ENCODE measurements around the gene CATSPER4. TPM values are rescaled to one million over a fixed set of nuclear protein-coding genes. Genes with fewer than 3 reads are reported as not detected.

Gene CATSPER4
- total and polyA plus RNA-seq, 2 of the 13 experiments (the other 11 are each of a cell fraction or from before 2014, with no cell fraction given) = not detected

GRCh38 chr1:26161415-26162219, 28.8 kb upstream of the CATSPER4 start (continued):
- TF ChIP-seq, protein P1, sequence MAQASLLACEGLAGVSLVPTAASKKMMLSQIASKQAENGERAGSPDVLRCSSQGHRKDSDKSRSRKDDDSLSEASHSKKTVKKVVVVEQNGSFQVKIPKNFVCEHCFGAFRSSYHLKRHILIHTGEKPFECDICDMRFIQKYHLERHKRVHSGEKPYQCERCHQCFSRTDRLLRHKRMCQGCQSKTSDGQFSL (CRISPR knock-in tag; IDR thresholded peaks at IDR 0.05) = peak; percentile 37; the same call in 1 of the 2 replicates
- peak; percentile 75; the same call in 1 of the 2 replicates for TF ChIP-seq POGK (CRISPR knock-in tag; conservative IDR thresholded peaks at IDR 0.05)
- TF ChIP-seq MLLT10 (CRISPR knock-in tag; IDR thresholded peaks at IDR 0.05) = no peak
- TF ChIP-seq, protein P2, sequence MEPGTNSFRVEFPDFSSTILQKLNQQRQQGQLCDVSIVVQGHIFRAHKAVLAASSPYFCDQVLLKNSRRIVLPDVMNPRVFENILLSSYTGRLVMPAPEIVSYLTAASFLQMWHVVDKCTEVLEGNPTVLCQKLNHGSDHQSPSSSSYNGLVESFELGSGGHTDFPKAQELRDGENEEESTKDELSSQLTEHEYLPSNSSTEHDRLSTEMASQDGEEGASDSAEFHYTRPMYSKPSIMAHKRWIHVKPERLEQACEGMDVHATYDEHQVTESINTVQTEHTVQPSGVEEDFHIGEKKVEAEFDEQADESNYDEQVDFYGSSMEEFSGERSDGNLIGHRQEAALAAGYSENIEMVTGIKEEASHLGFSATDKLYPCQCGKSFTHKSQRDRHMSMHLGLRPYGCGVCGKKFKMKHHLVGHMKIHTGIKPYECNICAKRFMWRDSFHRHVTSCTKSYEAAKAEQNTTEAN (CRISPR knock-in tag; conservative IDR thresholded peaks at IDR 0.05) = no peak
- TF ChIP-seq, protein P3, sequence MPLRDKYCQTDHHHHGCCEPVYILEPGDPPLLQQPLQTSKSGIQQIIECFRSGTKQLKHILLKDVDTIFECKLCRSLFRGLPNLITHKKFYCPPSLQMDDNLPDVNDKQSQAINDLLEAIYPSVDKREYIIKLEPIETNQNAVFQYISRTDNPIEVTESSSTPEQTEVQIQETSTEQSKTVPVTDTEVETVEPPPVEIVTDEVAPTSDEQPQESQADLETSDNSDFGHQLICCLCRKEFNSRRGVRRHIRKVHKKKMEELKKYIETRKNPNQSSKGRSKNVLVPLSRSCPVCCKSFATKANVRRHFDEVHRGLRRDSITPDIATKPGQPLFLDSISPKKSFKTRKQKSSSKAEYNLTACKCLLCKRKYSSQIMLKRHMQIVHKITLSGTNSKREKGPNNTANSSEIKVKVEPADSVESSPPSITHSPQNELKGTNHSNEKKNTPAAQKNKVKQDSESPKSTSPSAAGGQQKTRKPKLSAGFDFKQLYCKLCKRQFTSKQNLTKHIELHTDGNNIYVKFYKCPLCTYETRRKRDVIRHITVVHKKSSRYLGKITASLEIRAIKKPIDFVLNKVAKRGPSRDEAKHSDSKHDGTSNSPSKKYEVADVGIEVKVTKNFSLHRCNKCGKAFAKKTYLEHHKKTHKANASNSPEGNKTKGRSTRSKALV (CRISPR knock-in tag; IDR thresholded peaks at IDR 0.05) = peak; percentile 88
- TF ChIP-seq JDP2 (CRISPR knock-in tag; IDR thresholded peaks at IDR 0.05; ENCODE audit: borderline replicate concordance) = no peak
- peak; percentile 22; the same call in 1 of the 2 replicates for TF ChIP-seq ZNF574 (CRISPR knock-in tag; IDR thresholded peaks at IDR 0.05)
- peak; percentile 62; the same call in 1 of the 2 replicates for TF ChIP-seq ZNF616 (CRISPR knock-in tag; IDR thresholded peaks at IDR 0.05; ENCODE audit: low read depth)
- TF ChIP-seq GTF2F1 (IDR thresholded peaks at IDR 0.05; ENCODE audit: low read length) = no peak
- peak; percentile 39; the same call in 1 of the 2 replicates for TF ChIP-seq ZNF143 (CRISPR knock-in tag; IDR thresholded peaks at IDR 0.05)
- TF ChIP-seq, protein P4, sequence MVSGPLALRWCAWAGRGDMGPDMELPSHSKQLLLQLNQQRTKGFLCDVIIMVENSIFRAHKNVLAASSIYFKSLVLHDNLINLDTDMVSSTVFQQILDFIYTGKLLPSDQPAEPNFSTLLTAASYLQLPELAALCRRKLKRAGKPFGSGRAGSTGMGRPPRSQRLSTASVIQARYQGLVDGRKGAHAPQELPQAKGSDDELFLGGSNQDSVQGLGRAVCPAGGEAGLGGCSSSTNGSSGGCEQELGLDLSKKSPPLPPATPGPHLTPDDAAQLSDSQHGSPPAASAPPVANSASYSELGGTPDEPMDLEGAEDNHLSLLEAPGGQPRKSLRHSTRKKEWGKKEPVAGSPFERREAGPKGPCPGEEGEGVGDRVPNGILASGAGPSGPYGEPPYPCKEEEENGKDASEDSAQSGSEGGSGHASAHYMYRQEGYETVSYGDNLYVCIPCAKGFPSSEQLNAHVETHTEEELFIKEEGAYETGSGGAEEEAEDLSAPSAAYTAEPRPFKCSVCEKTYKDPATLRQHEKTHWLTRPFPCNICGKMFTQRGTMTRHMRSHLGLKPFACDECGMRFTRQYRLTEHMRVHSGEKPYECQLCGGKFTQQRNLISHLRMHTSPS (CRISPR knock-in tag; IDR thresholded peaks at IDR 0.05; ENCODE audit: low read depth) = peak; percentile 22; the same call in 1 of the 2 replicates
- 0 out of 2 replicates have a peak, but pooled peaks have one; percentile 34 for TF ChIP-seq ZNF329 (CRISPR knock-in tag; IDR thresholded peaks at IDR 0.05; ENCODE audit: low read depth)
- TF ChIP-seq MYPOP (CRISPR knock-in tag; IDR thresholded peaks at IDR 0.05) = 0 out of 2 replicates have a peak, but pooled peaks have one; percentile 57
- TF ChIP-seq, protein P5, sequence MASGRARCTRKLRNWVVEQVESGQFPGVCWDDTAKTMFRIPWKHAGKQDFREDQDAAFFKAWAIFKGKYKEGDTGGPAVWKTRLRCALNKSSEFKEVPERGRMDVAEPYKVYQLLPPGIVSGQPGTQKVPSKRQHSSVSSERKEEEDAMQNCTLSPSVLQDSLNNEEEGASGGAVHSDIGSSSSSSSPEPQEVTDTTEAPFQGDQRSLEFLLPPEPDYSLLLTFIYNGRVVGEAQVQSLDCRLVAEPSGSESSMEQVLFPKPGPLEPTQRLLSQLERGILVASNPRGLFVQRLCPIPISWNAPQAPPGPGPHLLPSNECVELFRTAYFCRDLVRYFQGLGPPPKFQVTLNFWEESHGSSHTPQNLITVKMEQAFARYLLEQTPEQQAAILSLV (CRISPR knock-in tag; IDR thresholded peaks at IDR 0.05; ENCODE audit: borderline replicate concordance) = peak; percentile 68; the same call in 1 of the 2 replicates
- no peak for TF ChIP-seq ZNF792 (CRISPR knock-in tag; IDR thresholded peaks at IDR 0.05)
